Neural crest cell (in vitro differentiated cells): ENCODE measurements around the gene LRMDA. TPM values are rescaled to one million over a fixed set of nuclear protein-coding genes. Genes with fewer than 3 reads are reported as not detected.

Experiments
- DNase-seq: peaks from one replicate; pipeline ENCODE4 v3.0.0; 2021; ENCODE audit warnings: low read depth, mixed read lengths, low spot score
- H3K27ac Mint-ChIP-seq: one replicate; pipeline ENCODE4 v1.8.0; 2021; ENCODE audit warnings: mild to moderate bottlenecking, mixed read lengths; ENCODE audit not compliant: unreplicated experiment
- H3K27me3 Mint-ChIP-seq: 2 replicates; pipeline ENCODE4 v1.8.0; 2021; ENCODE audit warnings: low read depth, mild to moderate bottlenecking, mixed read lengths
- H3K36me3 Mint-ChIP-seq: 2 replicates; pipeline ENCODE4 v1.8.0; 2021; ENCODE audit warnings: low read depth, mild to moderate bottlenecking, mixed read lengths
- H3K4me1 Mint-ChIP-seq: 2 replicates; pipeline ENCODE4 v1.8.0; 2021; ENCODE audit warnings: mixed read lengths
- H3K4me3 Mint-ChIP-seq: one replicate; pipeline ENCODE4 v1.8.0; 2021; ENCODE audit warnings: mild to moderate bottlenecking, mixed read lengths
- H3K9me3 Mint-ChIP-seq: 2 replicates; pipeline ENCODE4 v1.8.0; 2021; ENCODE audit warnings: mixed read lengths
- total RNA-seq: library from RNA; stranded (reverse); gene quantifications from 2 replicates; pipeline ENCODE4 v1.2.1, GENCODE V29; 2021
- TF ChIP-seq, protein P1 (sequence below): fragments of 200-600 bp; sonication (generic); conservative IDR thresholded peaks from 2 replicates; pipeline ENCODE4 v1.5.0; 2021; ENCODE audit warnings: antibody characterized with exemption, mild to moderate bottlenecking

LRMDA gene
- total RNA-seq, 1 donor from 2014 or later = 3.1 TPM

DNA sequence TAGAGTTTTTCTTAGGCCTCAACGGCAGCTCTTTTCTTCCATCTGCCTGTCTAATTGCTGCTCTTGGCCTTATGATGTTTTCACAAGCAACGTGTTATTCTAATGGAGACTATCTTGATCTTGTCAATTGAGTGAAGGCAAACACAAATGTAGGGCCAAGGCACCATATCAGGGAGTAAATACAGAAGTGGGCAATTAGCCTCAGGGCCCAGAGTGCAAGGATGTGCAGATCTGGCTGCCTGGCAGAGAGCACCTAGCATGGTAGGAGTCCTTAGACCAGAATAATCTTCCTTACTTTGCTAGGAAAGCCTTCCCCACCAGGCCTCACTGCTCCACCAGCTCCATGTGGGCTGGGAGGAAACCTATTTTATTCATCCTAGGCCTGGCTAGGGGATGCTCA, 590.9 kb downstream of the LRMDA start:
- no peak for DNase-seq
- TF ChIP-seq, protein P1, sequence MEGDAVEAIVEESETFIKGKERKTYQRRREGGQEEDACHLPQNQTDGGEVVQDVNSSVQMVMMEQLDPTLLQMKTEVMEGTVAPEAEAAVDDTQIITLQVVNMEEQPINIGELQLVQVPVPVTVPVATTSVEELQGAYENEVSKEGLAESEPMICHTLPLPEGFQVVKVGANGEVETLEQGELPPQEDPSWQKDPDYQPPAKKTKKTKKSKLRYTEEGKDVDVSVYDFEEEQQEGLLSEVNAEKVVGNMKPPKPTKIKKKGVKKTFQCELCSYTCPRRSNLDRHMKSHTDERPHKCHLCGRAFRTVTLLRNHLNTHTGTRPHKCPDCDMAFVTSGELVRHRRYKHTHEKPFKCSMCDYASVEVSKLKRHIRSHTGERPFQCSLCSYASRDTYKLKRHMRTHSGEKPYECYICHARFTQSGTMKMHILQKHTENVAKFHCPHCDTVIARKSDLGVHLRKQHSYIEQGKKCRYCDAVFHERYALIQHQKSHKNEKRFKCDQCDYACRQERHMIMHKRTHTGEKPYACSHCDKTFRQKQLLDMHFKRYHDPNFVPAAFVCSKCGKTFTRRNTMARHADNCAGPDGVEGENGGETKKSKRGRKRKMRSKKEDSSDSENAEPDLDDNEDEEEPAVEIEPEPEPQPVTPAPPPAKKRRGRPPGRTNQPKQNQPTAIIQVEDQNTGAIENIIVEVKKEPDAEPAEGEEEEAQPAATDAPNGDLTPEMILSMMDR = no peak
- Mint-ChIP-seq H3K36me3 (no peaks in the 10 kb centered on the region), H3K4me1 (no peaks in the 10 kb centered on the region), H3K27ac (no peak overlapping the region), H3K27me3 (no peaks in the 10 kb centered on the region), H3K9me3 (no peaks in the 10 kb centered on the region), H3K4me3 (no peak overlapping the region)

DNA sequence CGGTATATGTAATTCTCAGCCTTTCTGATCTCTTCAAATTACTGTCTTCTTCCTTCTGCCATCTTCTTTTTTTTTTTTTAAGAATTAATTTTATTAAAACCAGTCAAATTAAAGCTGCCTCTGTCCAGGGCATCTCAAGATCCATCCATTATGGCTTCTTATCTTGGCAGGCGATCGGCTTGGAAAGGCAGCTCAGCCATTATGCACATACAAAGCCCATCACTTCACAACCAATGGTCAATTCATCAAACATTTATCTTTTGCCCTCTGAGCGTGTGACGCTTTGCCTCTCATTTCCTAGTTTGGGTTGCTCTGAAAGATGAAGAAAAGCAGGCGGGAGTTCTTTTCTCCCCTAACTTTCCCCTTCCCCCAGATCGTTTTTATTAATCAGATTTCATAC, 591.6 kb downstream of the LRMDA start:
- Mint-ChIP-seq H3K27ac (no peak overlapping the region), H3K4me3 (no peak overlapping the region), H3K27me3 (no peaks in the 10 kb centered on the region), H3K4me1 (no peaks in the 10 kb centered on the region), H3K36me3 (no peaks in the 10 kb centered on the region), H3K9me3 (no peaks in the 10 kb centered on the region)
- TF ChIP-seq, protein P1 = no peak
- no peak for DNase-seq

DNA sequence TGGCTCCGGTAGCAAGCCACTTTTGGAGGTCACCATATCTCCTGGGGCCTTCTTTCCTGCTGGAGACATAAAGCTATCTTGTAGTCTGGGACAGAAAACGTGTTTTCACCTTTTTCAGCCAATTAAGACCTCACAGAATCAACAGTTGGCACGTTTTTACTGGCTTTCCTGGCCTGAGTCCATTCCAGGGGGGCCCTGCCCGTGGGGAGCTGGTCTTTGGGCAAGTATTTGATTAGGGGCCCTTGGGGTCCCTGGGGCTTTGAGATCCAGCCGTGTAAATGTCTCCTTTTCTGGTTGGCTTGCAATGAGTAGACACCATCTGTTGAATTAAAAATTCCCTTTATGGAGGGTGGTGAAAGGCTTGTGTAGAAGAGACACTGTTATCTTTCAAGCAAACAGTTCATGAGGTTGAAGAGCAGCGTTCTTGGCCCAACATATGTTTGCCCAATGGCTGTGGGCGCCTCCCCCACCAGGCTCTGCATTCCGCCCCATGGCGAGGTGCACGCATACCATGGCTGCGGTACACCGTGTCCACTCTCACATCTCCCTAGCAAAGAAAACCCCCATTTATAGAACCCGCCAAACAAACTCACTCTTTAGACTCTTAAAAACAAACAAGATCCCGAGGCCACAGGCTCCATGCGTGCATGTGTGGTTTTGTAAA, 593.2 kb downstream of the LRMDA start:
- DNase-seq = no peak
- TF ChIP-seq, protein P1 = no peak
- no peak overlapping the region for H3K27ac Mint-ChIP-seq

DNA sequence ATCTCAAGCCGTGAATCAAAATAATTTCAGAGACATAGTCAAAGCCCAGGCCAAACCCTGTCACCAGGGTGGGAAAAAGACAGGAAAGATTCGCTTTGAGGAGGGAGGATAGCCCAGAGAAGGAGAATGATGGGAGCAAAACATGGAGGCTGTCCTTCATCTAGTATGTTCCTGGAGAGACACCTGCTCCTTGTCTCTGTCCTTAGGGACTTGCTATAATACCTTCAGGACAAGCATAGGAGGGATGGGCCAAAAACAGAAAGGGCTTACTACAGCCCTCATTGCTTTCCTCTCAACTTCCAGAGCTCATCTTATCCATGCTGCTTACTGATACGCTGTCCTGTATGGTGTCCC, 593.7 kb downstream of the LRMDA start:
- no peaks in the 10 kb centered on the region for H3K27me3 Mint-ChIP-seq
- TF ChIP-seq, protein P1 = no peak

More for the DNA sequence above, 593.2 kb downstream of the LRMDA start:
- Mint-ChIP-seq H3K36me3 (no peaks in the 10 kb centered on the region), H3K4me3 (no peak overlapping the region), H3K4me1 (no peaks in the 10 kb centered on the region), H3K9me3 (no peaks in the 10 kb centered on the region), H3K27me3 (no peaks in the 10 kb centered on the region)

DNA sequence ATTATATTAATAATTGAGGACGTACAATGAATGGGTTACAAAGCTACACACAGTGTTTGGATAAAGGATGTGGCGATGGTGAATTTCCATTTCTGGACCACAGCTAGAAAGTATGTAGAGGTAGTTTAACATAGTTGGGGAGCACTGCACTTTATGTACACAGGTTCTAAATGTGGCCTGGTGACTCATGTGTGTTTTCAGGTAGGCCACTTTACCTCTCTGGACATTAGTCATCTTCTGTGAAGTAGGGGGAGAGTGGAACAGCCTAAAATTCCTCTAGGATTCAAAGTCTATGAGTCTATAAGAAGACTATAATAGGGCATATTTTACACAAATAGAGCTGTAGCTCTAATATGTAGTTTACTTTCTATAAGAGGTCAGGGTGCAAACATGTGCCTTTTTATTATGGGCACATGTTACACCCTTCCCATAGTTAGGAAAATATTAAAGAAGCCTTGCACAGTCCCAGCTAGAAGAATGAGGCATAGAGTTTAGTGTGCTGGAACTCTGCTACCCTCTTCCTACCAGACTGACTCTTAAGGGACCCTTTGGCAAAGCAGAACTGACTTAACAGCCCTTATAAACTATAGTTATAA, 594.9 kb downstream of the LRMDA start:
- H3K4me3 Mint-ChIP-seq = no peak overlapping the region
- TF ChIP-seq, protein P1 = no peak
- H3K27ac Mint-ChIP-seq = no peak overlapping the region
- H3K9me3 Mint-ChIP-seq = no peaks in the 10 kb centered on the region
- H3K27me3 Mint-ChIP-seq = no peaks in the 10 kb centered on the region
- no peaks in the 10 kb centered on the region for H3K36me3 Mint-ChIP-seq
- no peaks in the 10 kb centered on the region for H3K4me1 Mint-ChIP-seq
- DNase-seq = no peak

More for the DNA sequence above, 593.7 kb downstream of the LRMDA start:
- H3K9me3 Mint-ChIP-seq = no peaks in the 10 kb centered on the region
- no peak overlapping the region for H3K4me3 Mint-ChIP-seq
- no peak overlapping the region for H3K27ac Mint-ChIP-seq
- no peaks in the 10 kb centered on the region for H3K36me3 Mint-ChIP-seq
- no peaks in the 10 kb centered on the region for H3K4me1 Mint-ChIP-seq
- no peak for DNase-seq
